ENCODE measurements around the gene ATG5.

The ATG5 gene

GRCh38 chr6:106215608-106216007 lies 110.0 kb downstream of the ATG5 start:
- DNase-seq: no peak

GRCh38 chr6:106214531-106214930 lies 111.0 kb downstream of the ATG5 start:
- DNase-seq: no peak

GRCh38 chr6:106213660-106214289 lies 111.8 kb downstream of the ATG5 start:
- DNase-seq: no peak

- no peak for DNase-seq
Measured at GRCh38 chr6:106212576-106212975, 113.0 kb downstream of the ATG5 start.

- no peak for DNase-seq
Measured at GRCh38 chr6:106206905-106207304, 118.7 kb downstream of the ATG5 start.

GRCh38 chr6:106204961-106205360 lies 120.6 kb downstream of the ATG5 start:
- no peak for DNase-seq

GRCh38 chr6:106199998-106200397 lies 125.6 kb downstream of the ATG5 start:
- DNase-seq: no peak

GRCh38 chr6:106199331-106199730 lies 126.2 kb downstream of the ATG5 start:
- DNase-seq: no peak

- DNase-seq: no peak
Measured at GRCh38 chr6:106197441-106197840, 128.1 kb downstream of the ATG5 start.

- DNase-seq: no peak
Measured at GRCh38 chr6:106194949-106195921, 130.3 kb downstream of the ATG5 start.

- no peak for DNase-seq
Measured at GRCh38 chr6:106192824-106193223, 132.7 kb downstream of the ATG5 start.

GRCh38 chr6:106188104-106188794 lies 137.3 kb downstream of the ATG5 start:
- no peak for DNase-seq

- DNase-seq: no peak
Measured at GRCh38 chr6:106187424-106187982, 138.1 kb downstream of the ATG5 start.

GRCh38 chr6:106186714-106187113 lies 138.8 kb downstream of the ATG5 start:
- no peak for DNase-seq

GRCh38 chr6:106186172-106186571 lies 139.4 kb downstream of the ATG5 start:
- DNase-seq: no peak

- DNase-seq: no peak
Measured at GRCh38 chr6:106185615-106186014, 139.9 kb downstream of the ATG5 start.

GRCh38 chr6:106184629-106185028 lies 140.9 kb downstream of the ATG5 start:
- DNase-seq: no peak

GRCh38 chr6:106183430-106183829 lies 142.1 kb downstream of the ATG5 start:
- no peak for DNase-seq

GRCh38 chr6:106182455-106182854 lies 143.1 kb downstream of the ATG5 start:
- no peak for DNase-seq

GRCh38 chr6:106181664-106182418 lies 143.7 kb downstream of the ATG5 start:
- no peak for DNase-seq

- no peak for DNase-seq
Measured at GRCh38 chr6:106180208-106180607, 145.4 kb downstream of the ATG5 start.

- no peak for DNase-seq
Measured at GRCh38 chr6:106178900-106179299, 146.7 kb downstream of the ATG5 start.

- no peak for DNase-seq
Measured at GRCh38 chr6:106177786-106178185, 147.8 kb downstream of the ATG5 start.

All from NK-92 treated with Interleukin-12 subunit alpha and Interleukin-12 subunit beta, amount 100 ng/mL, for 24 hours (cell line).